Measurements from ENCODE around the gene WWP2.
"Not testable (repeated sequence)": the region's sequence is repeated elsewhere in the genome, so short reads cannot be mapped to it uniquely, and the experiment has no call there.

The WWP2 gene

GRCh38 chr16:69930117-69930776 lies 168.1 kb downstream of the WWP2 start:
- DNase-seq, result peak; percentile 36 to 44

DNA sequence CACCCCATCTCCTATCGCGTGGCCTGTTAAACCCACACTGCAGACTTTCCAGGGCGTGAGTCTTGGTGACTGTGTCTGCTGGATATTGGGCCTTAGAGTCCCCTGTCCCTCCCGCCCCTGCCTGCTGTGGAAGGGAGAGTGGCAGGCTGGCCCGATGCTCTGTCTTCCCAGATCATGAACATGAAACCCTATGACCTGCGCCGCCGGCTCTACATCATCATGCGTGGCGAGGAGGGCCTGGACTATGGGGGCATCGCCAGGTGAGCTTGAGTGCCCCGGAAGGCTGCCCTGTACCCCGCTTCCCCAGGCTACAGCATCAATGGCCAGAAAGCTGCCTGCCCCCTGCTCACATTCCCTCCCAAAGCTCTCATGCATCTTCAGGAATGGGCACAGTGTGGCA lies 169.5 kb downstream of the WWP2 start:
- no peak for DNase-seq

GRCh38 chr16:69932228-69932627 lies 170.1 kb downstream of the WWP2 start:
- no peak for DNase-seq

DNA sequence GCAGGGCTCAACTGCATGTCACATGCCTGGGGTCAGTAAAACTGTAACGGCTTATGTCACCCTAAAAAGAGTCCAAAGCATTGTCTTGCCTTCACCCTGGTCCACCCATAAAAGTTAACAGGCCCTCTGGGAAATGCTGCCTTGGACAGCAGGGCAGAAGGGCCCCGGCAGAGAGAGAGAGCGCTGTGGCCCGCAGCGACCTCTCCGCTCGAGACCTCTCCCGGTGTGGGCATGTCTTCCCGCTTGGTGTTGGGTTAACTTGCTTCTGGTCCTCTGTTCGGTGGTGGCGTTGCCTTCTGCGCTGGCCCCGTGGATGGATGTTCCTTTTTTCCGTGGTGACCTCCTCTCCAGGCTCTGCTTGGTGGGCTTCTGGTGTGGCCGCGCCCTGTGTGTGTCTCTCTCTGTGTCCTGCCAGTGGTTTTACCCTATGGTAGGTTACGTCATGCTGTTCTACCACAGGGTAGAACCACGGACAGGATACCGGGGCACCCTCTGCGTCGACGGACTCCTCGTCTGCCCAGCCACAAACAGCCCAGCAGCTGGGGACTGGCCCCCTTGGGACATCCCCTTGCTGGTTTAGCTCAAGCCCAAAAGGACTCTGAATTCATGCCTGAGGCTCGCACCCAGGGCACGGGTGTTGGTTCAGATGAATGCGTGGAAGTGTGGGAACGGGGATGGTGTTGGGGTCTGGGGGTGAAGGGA lies 170.7 kb downstream of the WWP2 start:
- no peak for DNase-seq

- no peak for DNase-seq
These were observed 171.9 kb downstream of the WWP2 start for GRCh38 chr16:69934044-69934443.

GRCh38 chr16:69934751-69935150 lies 172.6 kb downstream of the WWP2 start:
- no peak for DNase-seq

DNA sequence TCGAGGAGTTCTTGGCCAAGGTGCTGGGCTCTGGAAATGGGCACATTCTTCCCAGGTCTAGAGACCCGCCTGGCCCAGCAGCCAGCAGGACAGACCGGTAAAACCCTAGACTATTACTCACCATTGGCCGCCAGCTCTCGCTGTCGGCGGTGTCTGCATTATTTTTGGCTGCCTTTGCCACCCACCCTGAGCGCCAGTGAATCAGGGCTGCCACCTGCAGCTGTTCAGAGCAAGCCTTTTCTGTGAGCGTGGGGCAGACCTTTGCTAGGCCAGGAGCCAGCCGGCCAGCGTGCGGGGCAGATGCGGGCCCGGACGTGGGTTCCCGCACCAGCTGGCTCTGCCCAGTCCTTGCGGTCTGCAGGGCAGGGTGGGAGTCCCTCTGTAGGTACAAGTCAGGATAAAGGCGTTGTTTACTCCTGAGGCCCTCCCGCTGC lies 173.2 kb downstream of the WWP2 start:
- no peak for DNase-seq

- no peak for DNase-seq
These were observed 173.6 kb downstream of the WWP2 start for GRCh38 chr16:69935740-69936139.

DNA sequence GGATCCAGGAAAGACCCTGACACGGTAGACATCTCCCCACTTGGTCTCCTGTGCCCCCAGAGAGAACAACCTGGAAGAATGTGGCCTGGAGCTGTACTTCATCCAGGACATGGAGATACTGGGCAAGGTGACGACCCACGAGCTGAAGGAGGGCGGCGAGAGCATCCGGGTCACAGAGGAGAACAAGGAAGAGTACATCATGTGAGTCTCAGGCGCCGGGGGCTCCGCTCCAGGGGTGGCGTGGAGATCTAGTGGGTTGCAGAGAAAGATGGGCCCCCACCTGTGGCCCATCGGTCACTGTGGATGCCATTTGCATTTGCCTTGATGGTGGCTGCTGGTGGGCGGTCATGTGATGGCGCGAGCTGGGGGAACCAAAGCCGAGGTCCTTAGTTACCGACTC lies 174.1 kb downstream of the WWP2 start:
- DNase-seq, result no peak

DNA sequence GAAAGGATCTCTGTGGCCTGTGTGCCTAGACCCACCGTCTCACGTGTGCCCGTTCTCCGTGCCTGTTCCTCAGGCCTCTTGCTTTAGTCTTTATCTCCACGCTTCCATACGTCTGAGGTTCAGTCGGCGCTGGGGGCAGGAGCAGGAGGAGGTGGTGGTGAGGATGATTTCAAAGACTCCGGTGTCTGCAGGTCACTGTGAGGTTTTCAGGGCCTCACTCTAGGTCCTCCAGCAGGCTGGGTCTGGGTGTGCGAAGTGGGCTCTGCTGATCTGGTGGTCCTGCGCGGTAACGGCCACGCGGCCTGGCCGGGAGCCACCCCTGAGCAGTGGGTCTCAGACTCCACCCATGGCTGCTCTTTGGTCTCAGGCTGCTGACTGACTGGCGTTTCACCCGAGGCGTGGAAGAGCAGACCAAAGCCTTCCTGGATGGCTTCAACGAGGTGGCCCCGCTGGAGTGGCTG lies 174.6 kb downstream of the WWP2 start:
- no peak for DNase-seq

DNA sequence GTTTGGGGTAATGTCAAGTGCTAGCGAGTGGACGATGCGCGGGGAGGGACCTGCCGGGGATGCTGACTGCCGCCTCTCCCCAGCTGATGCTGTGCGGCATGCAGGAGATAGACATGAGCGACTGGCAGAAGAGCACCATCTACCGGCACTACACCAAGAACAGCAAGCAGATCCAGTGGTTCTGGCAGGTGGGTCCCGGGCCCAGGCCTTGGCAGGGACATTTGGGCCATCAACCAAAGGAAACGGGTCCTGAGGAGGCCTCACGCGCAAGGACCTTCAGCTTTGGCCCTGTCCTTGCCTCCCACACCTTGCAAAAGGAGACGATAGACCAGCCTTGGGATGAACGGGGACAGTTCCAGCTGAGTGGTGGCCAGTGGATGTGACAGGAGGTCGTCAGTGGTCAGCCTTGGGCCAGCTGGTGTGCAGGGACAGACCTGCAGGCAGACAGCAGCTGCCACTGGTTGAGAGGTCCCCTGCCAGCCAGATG lies 175.4 kb downstream of the WWP2 start:
- no peak for DNase-seq

DNA sequence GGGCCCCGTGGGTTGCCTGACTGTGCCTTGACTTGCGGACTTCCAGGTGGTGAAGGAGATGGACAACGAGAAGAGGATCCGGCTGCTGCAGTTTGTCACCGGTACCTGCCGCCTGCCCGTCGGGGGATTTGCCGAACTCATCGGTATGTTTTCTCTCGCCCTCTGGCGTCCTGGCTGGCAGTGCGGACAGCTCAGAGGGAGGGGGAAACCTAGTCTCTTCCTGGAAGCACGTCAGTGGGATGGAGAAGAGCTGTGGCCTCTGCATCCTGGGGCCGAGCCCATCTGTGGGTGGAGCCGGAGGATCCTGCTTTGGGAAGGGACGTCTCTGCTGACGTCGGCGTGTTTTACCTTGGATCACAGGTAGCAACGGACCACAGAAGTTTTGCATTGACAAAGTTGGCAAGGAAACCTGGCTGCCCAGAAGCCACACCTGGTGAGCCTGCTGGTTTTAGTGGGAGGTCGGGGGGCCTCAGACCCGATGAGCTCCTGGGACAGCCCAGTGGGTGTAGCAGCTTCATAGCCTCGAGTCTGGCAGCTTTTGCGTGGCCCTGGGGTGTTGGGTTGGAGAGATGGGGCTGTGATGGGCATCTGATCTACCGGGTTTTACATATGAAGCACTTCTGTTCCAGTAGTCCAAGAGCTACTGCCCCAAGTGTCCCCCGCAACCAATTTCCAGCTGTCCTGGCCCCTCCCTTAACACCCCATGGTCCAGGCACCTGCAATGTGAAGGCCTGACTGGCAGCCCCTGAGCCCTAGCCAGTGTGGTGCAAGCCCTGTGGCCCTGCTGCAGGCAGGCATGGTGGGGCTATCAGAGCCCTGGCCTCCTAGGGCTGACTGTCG lies 177.1 kb downstream of the WWP2 start:
- DNase-seq, result no peak

GRCh38 chr16:69939821-69940585 lies 177.9 kb downstream of the WWP2 start:
- no peak for DNase-seq

DNA sequence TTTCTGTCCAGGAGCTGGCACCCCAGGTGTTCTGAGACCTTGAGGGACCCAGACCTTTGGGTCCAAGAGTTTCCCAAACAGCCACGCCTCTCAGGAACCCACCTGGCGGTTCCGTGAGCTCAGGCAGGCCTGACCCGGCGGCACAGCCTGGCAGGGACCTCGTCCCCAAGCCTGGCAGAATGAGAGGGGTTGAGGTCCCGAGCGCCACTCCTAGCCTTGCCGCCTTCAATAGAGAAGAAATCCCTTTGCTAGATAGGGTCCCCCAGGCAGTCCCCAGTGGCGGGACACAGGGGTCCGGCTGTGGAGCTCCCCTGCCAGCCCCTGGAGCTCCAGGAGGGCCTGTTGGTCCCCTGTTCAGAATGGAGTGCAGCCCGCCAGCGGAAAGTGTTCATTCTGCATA lies 178.5 kb downstream of the WWP2 start:
- DNase-seq, result no peak

- DNase-seq, result no peak
These were observed 179.3 kb downstream of the WWP2 start for GRCh38 chr16:69941251-69942098.

- DNase-seq, result no peak
These were observed 180.0 kb downstream of the WWP2 start for GRCh38 chr16:69942099-69942491.

DNA sequence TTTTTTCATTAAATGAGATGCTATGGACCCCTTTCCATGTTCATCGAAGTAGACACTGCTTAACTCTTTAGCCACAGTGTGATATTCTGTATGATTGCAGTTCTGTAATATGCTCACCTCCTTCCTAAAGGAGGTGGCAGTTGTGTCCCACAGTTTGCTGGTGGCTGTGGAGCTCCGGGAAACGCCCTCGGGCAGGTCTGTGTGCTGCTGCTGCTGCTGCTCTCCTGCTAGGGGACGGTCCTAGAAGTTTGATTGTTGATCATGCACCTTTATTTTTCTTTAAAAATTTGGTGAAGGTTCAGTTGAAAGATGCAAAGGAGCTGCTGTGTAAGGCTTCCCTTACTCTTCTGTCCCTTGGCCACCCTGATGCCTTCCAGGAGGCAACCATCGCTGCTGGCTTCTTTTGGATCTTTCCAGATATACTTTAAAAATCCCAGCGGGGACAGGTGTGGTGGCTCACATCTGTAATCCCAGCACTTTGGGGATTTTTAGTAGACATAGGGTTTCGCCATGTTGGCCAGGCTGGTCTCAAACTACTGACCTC lies 180.6 kb downstream of the WWP2 start:
- DNase-seq, result no peak

DNA sequence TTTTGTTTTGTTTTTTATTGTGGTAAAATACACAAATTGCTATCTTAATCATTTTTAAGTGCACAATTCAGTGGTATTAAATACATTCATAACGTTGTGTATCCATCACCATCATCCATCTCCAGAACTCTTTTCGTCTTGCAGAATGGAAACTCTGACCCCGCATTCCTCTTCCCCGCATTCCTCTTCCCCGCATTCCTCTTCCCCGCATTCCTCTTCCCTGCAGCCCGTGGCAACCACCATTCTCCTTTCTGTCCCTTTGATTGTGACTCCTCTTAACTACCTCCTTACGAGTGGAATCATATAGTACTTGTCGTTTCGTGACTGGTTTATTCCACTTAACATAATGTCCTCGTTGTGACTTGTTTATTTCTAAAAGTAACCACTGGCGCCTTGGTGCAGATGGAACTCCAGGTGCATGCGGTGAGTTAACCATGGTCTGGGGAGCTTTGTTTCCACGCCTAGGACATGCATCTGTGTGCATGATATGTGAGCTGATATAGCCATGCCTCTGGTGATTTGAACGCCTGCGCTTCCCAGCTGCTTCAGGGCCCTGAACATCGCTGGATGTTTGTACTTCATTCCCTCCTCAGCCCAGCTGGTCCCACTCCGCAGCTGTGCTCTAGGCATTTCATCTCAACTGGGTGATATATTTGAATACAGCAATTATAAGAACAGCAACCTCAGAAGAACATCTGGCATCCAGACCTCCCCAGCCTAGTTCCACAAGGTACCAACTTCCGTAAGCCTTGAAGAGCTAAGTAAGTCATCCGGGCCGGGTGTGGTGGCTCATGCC lies 181.3 kb downstream of the WWP2 start:
- DNase-seq, result not testable (repeated sequence)

DNA sequence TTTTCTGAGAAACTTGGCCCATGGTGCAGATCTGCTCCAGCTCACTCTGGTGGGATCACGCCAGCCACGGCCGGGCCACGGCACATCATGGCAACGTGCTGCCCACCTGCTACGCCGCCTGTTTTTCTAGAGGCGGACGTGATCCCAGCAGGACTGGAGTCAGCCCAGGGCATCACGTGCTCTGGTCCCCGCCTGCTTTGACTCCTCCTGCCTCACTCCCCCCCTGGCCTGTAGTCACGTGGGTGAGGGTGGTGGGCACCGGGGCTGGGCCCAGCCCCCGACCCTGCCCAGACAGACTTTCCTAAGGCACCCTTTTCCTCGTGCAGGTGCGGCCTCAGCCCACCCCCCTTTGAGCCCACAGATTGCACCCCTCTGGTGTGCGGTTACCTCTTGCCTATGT lies 188.3 kb downstream of the WWP2 start:
- not testable (repeated sequence) for DNase-seq

DNA sequence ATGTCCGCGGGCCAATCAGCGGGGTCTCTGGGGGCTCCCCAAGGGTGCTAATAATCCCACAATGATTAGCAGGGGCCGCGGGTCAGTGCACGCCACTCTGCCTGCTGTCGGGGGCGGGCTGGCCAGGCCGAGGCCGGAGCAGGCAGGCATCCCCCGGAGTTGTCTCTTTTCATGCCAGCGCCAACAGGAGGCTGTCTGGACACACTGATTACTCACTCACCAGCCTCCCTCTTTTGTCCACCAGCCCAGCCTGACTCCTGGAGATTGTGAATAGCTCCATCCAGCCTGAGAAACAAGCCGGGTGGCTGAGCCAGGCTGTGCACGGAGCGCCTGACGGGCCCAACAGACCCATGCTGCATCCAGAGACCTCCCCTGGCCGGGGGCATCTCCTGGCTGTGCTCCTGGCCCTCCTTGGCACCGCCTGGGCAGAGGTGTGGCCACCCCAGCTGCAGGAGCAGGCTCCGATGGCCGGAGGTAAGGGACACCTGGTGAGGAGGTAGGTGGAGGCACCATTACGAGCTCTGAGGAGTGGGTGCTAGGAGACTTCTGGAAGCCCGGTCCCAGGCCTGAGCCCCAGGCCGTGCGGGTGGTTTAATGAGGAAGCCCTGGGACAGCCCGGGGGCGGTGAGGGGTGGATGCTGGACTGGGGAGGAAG lies 189.0 kb downstream of the WWP2 start, which contains the start of gene CLEC18A:
TSS of gene CLEC18A (plus strand) at position 318 of the 655 bp plus-strand sequence. CDS start at position 351, 33 bp downstream.
- not testable (repeated sequence) for DNase-seq
